ENCODE results near the gene STX19.

DNA sequence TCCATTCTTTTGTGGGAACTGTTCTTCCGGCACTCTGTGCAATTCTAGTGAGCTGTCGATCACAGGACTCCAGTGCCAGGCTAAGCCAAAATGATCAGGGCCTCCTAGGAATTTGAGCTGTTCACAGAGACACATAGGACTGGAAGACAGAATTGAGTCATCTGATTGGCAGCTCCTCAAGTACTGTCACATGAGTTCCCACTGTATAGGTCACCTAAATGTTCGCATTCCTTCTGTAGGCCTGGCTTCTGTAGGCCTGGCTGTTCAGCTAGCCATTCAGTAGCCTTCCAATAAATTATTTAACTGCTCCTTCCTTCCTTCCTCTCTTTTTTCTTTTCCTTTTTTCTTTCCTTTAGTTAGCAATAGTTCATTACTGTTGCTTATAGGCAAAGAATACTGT, 59.0 kb downstream of the STX19 start:
- TF ChIP-seq POLR2A (IDR thresholded peaks at IDR 0.05), result no peak
- TF ChIP-seq, protein P1, sequence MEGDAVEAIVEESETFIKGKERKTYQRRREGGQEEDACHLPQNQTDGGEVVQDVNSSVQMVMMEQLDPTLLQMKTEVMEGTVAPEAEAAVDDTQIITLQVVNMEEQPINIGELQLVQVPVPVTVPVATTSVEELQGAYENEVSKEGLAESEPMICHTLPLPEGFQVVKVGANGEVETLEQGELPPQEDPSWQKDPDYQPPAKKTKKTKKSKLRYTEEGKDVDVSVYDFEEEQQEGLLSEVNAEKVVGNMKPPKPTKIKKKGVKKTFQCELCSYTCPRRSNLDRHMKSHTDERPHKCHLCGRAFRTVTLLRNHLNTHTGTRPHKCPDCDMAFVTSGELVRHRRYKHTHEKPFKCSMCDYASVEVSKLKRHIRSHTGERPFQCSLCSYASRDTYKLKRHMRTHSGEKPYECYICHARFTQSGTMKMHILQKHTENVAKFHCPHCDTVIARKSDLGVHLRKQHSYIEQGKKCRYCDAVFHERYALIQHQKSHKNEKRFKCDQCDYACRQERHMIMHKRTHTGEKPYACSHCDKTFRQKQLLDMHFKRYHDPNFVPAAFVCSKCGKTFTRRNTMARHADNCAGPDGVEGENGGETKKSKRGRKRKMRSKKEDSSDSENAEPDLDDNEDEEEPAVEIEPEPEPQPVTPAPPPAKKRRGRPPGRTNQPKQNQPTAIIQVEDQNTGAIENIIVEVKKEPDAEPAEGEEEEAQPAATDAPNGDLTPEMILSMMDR (IDR thresholded peaks at IDR 0.05), result no peak

All from Peyer's patch (tissue), 4 donors.